ENCODE results near the gene RNASEH2B.

- TF ChIP-seq, protein P1, sequence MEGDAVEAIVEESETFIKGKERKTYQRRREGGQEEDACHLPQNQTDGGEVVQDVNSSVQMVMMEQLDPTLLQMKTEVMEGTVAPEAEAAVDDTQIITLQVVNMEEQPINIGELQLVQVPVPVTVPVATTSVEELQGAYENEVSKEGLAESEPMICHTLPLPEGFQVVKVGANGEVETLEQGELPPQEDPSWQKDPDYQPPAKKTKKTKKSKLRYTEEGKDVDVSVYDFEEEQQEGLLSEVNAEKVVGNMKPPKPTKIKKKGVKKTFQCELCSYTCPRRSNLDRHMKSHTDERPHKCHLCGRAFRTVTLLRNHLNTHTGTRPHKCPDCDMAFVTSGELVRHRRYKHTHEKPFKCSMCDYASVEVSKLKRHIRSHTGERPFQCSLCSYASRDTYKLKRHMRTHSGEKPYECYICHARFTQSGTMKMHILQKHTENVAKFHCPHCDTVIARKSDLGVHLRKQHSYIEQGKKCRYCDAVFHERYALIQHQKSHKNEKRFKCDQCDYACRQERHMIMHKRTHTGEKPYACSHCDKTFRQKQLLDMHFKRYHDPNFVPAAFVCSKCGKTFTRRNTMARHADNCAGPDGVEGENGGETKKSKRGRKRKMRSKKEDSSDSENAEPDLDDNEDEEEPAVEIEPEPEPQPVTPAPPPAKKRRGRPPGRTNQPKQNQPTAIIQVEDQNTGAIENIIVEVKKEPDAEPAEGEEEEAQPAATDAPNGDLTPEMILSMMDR (IDR thresholded peaks at IDR 0.05), result no peak
- no peak for TF ChIP-seq POLR2AphosphoS5 (IDR thresholded peaks at IDR 0.05)
Measured at GRCh38 chr13:50915565-50915964, 6.0 kb downstream of the RNASEH2B start.

Data from esophagus muscularis mucosa (tissue), 3 donors.